ELR (cell line): ENCODE results near the gene NBPF4.
"Not testable (repeated sequence)": the region's sequence is repeated elsewhere in the genome, so short reads cannot be mapped to it uniquely, and the experiment has no call there.

ENCODE experiments used
- DNase-seq: peaks from one replicate; pipeline ENCODE4 v3.0.0-alpha.2; 2015; ENCODE audit warnings: low read depth

The NBPF4 gene

DNA sequence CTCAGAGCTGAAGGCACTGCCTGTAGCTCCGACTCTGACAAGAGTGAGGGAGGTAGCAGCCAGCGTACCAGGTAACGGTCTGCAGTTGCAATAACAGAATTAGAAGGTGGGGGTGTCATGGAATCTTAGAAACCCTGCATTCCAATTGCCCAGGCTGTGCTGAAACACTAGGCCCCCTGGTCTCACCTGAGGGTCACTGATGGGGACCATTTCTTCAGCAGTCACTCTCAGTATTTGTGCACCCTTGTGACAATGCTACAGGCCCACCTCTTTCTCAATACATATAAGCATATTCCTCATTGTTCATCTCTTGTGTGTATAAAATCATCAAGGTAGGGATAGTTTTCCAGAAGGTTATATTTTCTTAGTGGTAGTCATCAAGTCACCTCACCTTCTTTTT is at the start of gene NBPF4:
Gene NBPF4 (minus strand): TSS at position 101 of the 400 bp plus-strand sequence. CDS start 315 bp downstream, outside the sequence.
- not testable (repeated sequence) for DNase-seq

DNA sequence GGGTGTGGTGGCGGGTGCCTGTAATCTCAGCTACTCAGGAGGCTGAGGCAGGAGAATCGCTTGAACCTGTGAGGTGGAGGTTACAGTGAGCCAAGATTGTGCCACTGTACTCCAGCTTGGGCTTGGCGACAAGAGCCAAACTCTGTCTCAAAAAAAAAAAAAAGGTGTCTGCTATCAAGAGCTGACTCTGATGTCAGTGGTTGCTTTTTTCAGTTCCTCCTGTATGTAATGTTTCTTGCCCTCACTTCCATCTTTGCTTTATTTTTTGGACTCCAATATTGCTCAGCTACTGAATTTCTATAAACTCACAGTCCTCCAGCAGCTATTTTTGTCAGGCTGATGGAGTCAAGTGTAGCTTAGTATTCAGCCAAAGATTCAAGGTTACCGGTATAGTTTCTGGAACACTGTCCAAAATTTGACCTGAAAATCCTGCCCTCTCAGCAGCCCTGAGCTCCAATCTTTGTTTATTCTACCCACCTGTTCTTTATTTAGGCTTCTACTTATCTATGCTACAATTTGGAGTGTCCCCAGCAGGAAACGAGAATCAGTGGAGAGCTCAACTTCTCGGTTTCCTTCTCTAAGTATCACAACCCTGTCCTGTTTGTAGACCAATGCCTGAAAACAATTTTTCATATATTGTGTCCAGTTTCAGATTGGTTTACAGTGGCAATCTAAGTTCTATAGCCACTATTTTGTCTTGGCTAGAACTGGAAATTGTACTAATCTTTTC is 38.8 kb upstream of the NBPF4 start:
- not testable (repeated sequence) for DNase-seq

DNA sequence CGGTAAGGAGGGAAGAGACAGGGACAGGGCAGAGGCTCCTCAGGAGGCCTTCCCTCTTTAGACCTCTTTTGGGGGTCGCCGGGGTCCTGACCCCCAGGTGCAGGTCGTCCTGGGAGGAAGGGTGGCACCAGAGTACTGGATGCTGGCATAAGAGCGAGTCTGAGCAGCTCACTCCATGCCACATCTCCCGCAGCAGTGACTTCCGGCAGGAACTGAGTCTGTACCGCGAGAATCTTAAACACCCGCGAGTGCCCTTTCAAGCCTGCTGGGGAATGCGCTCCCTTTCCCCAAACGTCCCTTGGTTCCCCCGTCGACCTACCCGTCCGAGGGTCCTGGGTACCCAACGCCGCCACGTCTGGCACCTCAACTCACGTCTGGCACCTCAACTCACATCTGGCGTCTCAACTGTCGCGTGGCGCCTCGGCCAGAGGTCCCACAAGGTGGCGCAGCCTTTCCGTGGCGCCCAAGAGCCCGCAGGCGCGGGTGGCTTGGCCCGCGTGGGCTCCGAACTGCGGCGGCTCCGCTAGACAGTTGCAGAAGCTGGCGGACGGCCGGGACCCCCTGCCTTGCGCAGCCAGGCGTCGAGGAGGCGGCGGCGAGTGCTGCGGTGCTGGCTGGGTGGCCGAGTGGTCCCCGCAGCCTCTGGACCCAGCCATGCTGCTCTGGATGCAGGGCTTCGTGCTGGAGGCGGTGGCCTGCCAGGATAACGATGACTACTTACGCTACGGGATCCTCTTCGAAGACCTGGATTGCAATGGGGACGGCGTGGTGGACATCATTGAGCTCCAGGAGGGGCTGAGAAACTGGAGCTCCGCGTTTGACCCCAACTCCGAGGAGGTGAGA is 28.8 kb upstream of the NBPF4 start:
- not testable (repeated sequence) for DNase-seq

GRCh38 chr1:108267097-108267496 is 23.2 kb upstream of the NBPF4 start:
- not testable (repeated sequence) for DNase-seq

GRCh38 chr1:108261967-108262366 is 18.1 kb upstream of the NBPF4 start:
- DNase-seq, result not testable (repeated sequence)

DNA sequence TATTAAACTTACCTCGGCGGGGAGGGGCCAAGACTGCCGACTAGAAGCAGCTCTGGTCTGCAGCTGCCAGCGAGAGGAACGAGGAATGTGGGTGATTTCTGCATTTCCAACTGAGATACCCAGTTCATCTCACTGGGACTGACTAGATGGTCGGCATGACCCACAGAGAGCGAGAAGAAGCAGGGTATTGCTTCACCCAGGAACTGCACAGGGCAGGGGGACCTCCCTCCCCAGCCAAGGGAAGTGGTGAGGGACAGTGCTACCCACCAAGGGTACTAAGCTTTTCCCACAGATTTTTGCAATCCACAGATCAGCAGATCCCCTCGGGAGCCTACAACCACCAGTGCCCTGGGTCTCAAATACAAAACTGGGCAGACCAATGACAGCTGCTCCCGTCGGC is 17.6 kb upstream of the NBPF4 start:
- DNase-seq, result not testable (repeated sequence)

- not testable (repeated sequence) for DNase-seq
These were observed 16.8 kb upstream of the NBPF4 start for GRCh38 chr1:108260578-108261259.

DNA sequence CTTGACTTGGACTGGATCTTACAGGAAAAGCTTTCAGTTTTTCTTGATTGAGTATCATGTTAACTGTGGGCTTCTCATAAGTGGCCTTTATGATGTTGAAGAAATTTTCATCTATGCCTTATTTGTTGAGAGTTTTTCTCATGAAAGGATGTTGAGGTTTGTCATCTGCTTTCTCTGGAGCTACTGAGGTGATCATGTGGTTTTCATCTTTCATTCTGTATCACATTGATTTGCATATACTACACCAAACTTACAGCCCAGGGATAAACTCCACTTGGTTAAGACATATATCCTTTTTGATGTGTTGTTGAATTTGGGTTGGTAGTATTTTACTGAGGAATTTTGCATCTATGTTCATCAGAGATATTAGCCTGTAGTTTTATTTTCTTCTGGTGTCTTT is 11.6 kb upstream of the NBPF4 start:
- not testable (repeated sequence) for DNase-seq

DNA sequence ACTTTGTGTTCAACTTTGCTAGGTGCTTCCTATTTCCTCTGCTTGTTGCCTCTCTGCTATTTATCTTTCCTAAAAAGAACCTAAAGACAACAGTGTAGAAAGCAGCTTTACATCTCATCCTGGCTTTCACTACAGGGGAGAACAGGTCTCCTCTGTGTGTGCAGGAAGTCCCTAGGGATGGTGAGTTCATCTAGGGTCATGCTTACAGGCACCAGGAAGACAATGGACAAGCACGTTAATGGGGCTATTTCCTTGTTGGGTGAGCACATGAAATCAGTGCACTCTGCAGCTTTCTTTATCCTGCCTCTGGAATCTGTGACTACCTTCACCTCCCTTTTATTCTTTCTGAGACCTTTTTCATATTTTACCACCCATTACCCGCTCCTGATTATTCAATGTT is 4.5 kb downstream of the NBPF4 start:
- not testable (repeated sequence) for DNase-seq

DNA sequence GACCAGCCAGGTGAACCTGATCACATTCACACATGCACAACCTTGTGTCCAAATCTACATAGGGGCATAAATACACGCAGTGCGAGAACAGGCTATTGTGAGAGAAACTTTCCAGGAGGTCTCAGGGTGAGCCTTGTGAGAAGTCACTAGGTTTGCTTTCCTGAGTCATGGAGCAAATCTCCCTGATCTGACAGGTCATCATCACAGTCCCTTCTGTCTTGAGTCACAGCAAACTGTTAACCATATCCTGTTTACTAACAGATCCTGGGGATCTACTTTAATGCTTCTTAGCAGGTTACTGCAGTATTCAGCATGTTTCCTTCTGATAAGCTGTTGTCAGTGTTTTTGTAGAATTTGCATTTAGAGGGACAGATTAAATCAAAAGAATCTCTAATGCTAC is 8.6 kb downstream of the NBPF4 start:
- not testable (repeated sequence) for DNase-seq

DNA sequence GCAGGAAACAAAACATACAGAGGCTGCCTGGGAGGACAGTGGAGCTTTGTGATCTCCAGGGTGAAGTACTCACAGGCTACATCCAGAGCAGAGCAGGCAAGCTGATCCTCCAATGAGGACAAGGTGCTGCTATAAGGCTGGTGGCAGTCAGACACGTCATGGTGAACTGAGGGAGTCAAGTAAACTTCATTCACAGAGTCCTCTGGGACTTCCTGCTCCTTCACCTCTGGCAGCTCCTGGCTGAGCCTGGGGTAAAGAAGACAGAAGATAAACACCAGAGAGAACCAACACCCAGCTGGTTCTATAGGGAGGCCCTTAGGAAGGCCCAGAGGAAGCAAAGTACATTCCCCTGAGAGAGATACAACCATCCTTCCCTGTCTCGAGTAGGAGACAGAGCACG is 11.7 kb downstream of the NBPF4 start:
- not testable (repeated sequence) for DNase-seq

- not testable (repeated sequence) for DNase-seq
These were observed 13.9 kb downstream of the NBPF4 start for GRCh38 chr1:108229976-108230375.

GRCh38 chr1:108227772-108228171 is 16.1 kb downstream of the NBPF4 start:
- DNase-seq, result not testable (repeated sequence)

DNA sequence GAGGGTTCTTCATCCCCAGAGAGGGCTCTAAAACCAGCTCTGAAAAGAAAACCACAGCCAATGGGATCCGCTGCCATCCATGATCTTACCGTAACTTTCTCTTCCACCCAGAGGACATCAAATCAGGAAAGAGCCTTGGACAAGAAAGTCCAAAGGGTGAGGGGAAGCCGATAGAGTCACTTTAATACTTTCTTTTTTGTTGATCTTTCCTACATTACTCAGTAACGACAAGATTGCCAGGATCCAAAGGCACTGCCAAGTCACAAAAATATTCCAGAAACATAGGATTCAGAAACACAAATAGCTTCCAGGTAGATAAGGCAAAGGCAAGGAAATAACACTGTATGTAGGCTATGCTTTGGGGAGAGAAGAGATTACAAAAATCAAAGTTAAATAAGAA is 17.0 kb downstream of the NBPF4 start:
- not testable (repeated sequence) for DNase-seq

GRCh38 chr1:108223226-108223625 is 20.6 kb downstream of the NBPF4 start:
- not testable (repeated sequence) for DNase-seq

DNA sequence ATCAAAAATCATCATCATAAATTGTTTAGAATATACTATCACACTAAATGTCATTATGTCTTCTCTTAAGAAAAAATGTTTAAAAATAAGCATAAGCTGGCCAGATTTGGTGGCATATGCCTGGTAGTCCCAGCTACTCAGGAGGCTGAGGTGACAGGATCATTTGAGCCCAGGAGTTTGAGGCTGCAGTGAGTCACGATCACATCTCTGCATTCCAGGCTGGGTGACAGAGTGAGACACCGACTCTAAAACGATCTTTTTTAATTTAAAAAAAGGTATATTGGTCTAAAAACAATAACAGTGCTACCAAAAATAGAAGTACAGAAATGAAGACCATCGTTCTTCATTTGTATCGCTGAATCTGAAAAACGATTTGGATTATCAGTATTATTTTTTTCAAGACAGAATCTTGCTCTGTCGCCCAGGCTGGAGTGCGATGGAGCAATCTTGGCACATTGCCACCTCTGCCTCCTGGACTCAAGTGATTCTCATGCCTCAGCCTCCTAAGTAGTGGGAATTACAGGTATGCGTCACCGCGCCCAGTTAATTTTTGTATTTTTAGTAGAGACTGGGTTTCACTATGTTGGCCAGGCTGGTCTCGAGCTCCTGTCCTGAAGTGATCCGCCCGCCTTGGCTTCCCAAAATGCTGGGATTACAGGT is 26.2 kb downstream of the NBPF4 start:
- DNase-seq, result not testable (repeated sequence)

DNA sequence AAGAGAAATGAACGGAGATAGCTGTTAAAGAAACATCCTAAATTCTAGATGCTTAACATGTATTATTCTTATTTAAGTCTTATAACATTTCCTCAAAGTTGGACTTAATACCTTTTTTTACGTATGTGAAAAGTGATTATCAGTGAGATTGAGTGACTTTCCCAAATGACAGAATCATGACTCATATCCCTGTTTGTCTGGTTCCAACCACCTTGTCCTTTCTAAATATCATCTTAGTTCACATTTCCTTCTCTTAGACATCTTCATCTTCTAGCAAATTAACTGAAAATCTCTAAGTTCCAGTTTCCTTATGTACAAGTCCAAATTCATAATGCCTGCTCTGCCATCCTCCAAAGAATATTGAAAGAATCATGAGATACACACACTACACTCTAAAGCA is 26.9 kb downstream of the NBPF4 start:
- peak; percentile 19 for DNase-seq

DNA sequence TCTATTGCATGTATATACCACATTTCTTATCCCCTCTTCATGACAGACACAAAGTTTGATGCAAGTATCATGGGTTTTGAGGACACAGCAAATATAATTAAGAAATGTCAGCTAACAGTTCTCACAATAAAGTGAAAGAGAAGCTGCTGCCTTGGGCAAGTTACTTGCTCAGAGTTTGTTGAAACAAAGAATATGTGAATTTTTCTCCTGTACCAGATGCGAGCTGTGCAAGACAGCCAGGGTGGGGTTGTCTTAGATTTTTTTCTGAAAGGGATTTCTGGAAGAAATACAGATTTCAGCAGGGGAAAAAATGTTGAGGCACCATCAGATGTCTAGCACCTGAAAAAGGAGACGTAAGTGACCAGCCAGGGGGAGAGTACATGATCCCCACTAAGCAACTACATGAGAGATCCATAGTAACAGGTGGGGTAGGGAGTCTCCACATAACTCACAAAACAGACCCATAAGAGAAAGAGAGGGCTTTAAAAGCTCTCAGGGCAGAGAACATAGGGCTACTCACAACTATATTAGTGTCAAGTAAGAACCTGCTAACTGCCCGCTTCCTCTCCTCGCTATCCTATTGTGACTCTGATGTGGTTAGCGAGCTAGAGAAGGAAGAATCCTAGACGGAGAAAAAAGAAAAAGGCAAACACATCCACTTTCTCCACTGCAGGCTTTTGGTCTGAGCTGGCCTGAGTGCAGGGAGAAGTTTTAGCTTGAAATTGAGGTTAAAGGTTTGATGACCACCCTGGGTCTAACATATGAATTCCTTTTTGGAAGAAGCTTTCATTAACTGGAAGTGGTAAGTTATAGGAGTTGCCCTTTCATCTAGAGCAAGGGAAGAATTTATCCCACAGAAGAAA is 27.6 kb downstream of the NBPF4 start:
- not testable (repeated sequence) for DNase-seq

GRCh38 chr1:108214641-108215465 is 29.0 kb downstream of the NBPF4 start:
- DNase-seq, result peak; percentile 57

DNA sequence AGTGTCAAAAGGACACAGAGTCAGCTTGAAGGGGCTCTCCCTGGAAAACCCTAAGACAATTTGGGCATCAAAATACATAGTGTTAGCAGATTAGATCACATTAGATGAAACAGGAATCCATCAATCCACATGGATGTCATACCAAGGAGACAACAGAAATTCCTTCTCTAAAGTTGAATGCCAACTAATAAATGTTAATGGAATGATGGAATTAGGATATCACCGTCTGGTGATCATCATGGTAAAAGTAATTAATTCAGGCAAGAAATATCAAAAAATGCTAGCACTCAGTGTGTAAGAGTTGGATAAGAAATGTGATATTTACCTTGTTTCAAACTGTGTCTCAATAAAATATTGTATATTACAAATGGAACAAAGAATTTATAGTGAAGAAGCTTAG is 32.9 kb downstream of the NBPF4 start:
- no peak for DNase-seq
